HepG2 (cell line): Measurements from ENCODE around the gene TMEM107. TPM values are rescaled to one million over a fixed set of nuclear protein-coding genes. Genes with fewer than 3 reads are reported as not detected.

Experiments used
- GPBP1L1 ChIP-seq: sonication (generic); formaldehyde crosslinking; IDR thresholded peaks from 2 replicates; pipeline ENCODE4 v1.5.0; 2020; ENCODE audit warnings: mild to moderate bottlenecking, missing genetic modification reagents
- HOXA7 ChIP-seq: sonication (generic); formaldehyde crosslinking; IDR thresholded peaks from 2 replicates; pipeline ENCODE4 v1.8.1; 2022; ENCODE audit warnings: mild to moderate bottlenecking, missing genetic modification reagents, moderate library complexity
- NFAT5 ChIP-seq: sonication (generic); formaldehyde crosslinking; IDR thresholded peaks from 2 replicates; pipeline ENCODE4 v1.4.0; 2020; ENCODE audit warnings: missing genetic modification reagents
- RAD51 ChIP-seq: fragments of 450-650 bp; IDR thresholded peaks from 2 replicates; pipeline ENCODE4 v1.6.1; 2016; ENCODE audit warnings: borderline replicate concordance
- RFX3 ChIP-seq: IDR thresholded peaks from 2 replicates; pipeline ENCODE4 v1.6.1; 2016; ENCODE audit warnings: missing biosample characterization, missing genetic modification reagents
- SRSF4 ChIP-seq: fragments of 200-400 bp; formaldehyde crosslinking; IDR thresholded peaks from one replicate; pipeline ENCODE4 v1.6.1; 2018; ENCODE audit warnings: mild to moderate bottlenecking, low read depth, low read length, moderate library complexity; ENCODE audit not compliant: poor library complexity, severe bottlenecking
- ZNF20 ChIP-seq: sonication (generic); formaldehyde crosslinking; IDR thresholded peaks from 2 replicates; pipeline ENCODE4 v1.4.0; 2020; ENCODE audit warnings: mild to moderate bottlenecking, moderate library complexity, missing genetic modification reagents
- ZNF235 ChIP-seq: sonication (generic); formaldehyde crosslinking; IDR thresholded peaks from 2 replicates; pipeline ENCODE4 v1.8.1; 2023; ENCODE audit warnings: mild to moderate bottlenecking, missing genetic modification reagents, borderline replicate concordance
- ZNF317 ChIP-seq: sonication (generic); formaldehyde crosslinking; IDR thresholded peaks from 2 replicates; pipeline ENCODE4 v1.5.0; 2020; ENCODE audit warnings: mild to moderate bottlenecking, missing genetic modification reagents
- ZNF619 ChIP-seq: sonication (generic); formaldehyde crosslinking; IDR thresholded peaks from 2 replicates; pipeline ENCODE4 v1.4.0; 2020; ENCODE audit warnings: mild to moderate bottlenecking, missing genetic modification reagents
- ZNF776 ChIP-seq: sonication (generic); formaldehyde crosslinking; IDR thresholded peaks from 2 replicates; pipeline ENCODE4 v1.4.0; 2020; ENCODE audit warnings: mild to moderate bottlenecking, missing genetic modification reagents
- ZNF883 ChIP-seq: sonication (generic); formaldehyde crosslinking; IDR thresholded peaks from 2 replicates; pipeline ENCODE4 v1.5.1; 2020; ENCODE audit warnings: mild to moderate bottlenecking, missing genetic modification reagents; ENCODE audit errors: not compliant biosample characterization
- polyA plus RNA-seq, 8 experiments: library from polyadenylated mRNA; depleted of rRNA in 3 of 8; stranded (reverse) in 7 of 8; unstranded in 1 of 8; fragments of >200 nt; fragmentation: Illumina TruSeq in 4 of 8; extraction: Trizol in 4 of 8; gene quantifications; 2 replicates each; pipeline versions ENCODE4 v1.2.1 to v1.2.3, GENCODE V29; 2011 to 2016; ENCODE audit warnings: low read depth in 4 of 8, missing spikeins in 1 of 8, mixed read lengths in 1 of 8; ENCODE audit not compliant: insufficient read depth in 1 of 8
- total RNA-seq, 5 experiments: library from RNA; depleted of rRNA; stranded (reverse); fragments of >200 nt; fragmentation: Illumina TruSeq; extraction: Trizol; gene quantifications; 2 replicates each; pipeline ENCODE4 v1.2.3, GENCODE V29; 2016; ENCODE audit warnings: low read depth in 1 of 5
- TF ChIP-seq, protein P1 (sequence below): sonication (generic); formaldehyde crosslinking; IDR thresholded peaks from 2 replicates; pipeline ENCODE4 v1.8.0; 2022; ENCODE audit warnings: missing genetic modification reagents, low read depth, mild to moderate bottlenecking, borderline replicate concordance
- TF ChIP-seq, protein P2 (sequence below): sonication (generic); formaldehyde crosslinking; IDR thresholded peaks from 2 replicates; pipeline ENCODE4 v1.4.0; 2020; ENCODE audit warnings: mild to moderate bottlenecking, missing genetic modification reagents
- TF ChIP-seq, protein P3 (sequence below), 2 experiments: sonication (generic) in 1 of 2; formaldehyde crosslinking in 1 of 2; IDR thresholded peaks; 2 replicates each; pipeline versions ENCODE4 v1.4.0 to v1.6.1; 2016 to 2020; ENCODE audit warnings: borderline replicate concordance in 1 of 2, low read depth in 1 of 2, mild to moderate bottlenecking in 1 of 2, missing genetic modification reagents in 1 of 2

The TMEM107 gene
- total and polyA plus RNA-seq, 2 of the 13 experiments (the other 11 are each of a cell fraction or from before 2014, with no cell fraction given), result 7.2 to 15.3 TPM

GRCh38 chr17:8153525-8153956 lies 22.6 kb downstream of the TMEM107 start (continued):
- TF ChIP-seq NFAT5 (CRISPR knock-in tag) (no peak), RFX3 (no peak), ZNF883 (CRISPR knock-in tag) (no peak), RAD51 (peak; percentile 90), ZNF619 (CRISPR knock-in tag) (no peak), ZNF317 (CRISPR knock-in tag) (no peak), ZNF235 (CRISPR knock-in tag) (no peak), GPBP1L1 (CRISPR knock-in tag) (no peak), HOXA7 (CRISPR knock-in tag) (no peak), SRSF4 (no peak), ZNF20 (no peak), ZNF776 (CRISPR knock-in tag) (no peak)
- TF ChIP-seq, protein P1, sequence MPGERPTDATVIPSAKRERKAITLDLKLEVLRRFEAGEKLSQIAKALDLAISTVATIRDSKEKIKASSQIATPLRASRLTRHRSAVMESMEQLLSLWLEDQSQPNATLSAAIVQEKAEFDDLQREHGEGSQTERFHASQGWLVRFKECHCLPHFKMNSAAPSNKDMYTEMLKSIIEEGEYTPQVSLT (CRISPR knock-in tag), result no peak
- TF ChIP-seq, protein P2, sequence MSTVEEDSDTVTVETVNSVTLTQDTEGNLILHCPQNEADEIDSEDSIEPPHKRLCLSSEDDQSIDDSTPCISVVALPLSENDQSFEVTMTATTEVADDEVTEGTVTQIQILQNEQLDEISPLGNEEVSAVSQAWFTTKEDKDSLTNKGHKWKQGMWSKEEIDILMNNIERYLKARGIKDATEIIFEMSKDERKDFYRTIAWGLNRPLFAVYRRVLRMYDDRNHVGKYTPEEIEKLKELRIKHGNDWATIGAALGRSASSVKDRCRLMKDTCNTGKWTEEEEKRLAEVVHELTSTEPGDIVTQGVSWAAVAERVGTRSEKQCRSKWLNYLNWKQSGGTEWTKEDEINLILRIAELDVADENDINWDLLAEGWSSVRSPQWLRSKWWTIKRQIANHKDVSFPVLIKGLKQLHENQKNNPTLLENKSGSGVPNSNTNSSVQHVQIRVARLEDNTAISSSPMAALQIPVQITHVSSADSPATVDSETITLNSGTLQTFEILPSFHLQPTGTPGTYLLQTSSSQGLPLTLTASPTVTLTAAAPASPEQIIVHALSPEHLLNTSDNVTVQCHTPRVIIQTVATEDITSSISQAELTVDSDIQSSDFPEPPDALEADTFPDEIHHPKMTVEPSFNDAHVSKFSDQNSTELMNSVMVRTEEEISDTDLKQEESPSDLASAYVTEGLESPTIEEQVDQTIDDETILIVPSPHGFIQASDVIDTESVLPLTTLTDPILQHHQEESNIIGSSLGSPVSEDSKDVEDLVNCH (CRISPR knock-in tag), result no peak
- TF ChIP-seq, protein P3, sequence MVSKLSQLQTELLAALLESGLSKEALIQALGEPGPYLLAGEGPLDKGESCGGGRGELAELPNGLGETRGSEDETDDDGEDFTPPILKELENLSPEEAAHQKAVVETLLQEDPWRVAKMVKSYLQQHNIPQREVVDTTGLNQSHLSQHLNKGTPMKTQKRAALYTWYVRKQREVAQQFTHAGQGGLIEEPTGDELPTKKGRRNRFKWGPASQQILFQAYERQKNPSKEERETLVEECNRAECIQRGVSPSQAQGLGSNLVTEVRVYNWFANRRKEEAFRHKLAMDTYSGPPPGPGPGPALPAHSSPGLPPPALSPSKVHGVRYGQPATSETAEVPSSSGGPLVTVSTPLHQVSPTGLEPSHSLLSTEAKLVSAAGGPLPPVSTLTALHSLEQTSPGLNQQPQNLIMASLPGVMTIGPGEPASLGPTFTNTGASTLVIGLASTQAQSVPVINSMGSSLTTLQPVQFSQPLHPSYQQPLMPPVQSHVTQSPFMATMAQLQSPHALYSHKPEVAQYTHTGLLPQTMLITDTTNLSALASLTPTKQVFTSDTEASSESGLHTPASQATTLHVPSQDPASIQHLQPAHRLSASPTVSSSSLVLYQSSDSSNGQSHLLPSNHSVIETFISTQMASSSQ (IDR thresholded peaks at IDR 0.05; ENCODE audit: low read depth), result peak; percentile 88
- TF ChIP-seq, protein P3 (CRISPR knock-in tag; IDR thresholded peaks at IDR 0.05; ENCODE audit: borderline replicate concordance), result peak; percentile 93
